ENCODE results near the gene TMEM109.

TMEM109 gene

DNA sequence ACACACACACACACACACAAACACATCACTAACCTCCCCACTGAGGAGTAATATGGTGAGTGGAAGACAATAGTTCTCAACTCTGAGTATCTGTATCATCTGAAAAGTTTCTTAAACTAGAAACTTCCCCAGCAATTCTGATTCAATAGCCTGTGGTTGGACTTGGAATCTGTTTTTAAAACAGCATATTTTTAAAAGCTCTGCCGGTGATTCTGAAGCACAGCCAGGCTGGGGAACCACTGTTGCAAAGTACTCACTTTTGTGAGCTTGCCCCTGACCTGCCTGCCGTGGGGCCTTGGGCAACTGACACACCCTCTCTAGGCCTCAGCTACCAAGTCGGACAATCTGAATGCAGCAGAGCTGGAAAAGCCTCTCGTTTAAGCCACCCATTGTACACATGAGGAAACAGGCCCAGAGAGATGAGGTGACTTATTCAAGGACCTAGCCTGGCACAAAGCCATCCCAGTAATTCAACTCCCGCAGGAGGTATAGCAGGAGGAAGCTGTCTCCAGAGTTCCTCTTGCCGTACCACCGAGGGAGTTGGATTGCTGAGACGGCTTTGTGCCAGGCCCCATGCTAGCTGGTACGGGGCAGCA is 29.1 kb downstream of the TMEM109 start:
- DNase-seq (ENCODE audit: low read depth), result no peak

DNA sequence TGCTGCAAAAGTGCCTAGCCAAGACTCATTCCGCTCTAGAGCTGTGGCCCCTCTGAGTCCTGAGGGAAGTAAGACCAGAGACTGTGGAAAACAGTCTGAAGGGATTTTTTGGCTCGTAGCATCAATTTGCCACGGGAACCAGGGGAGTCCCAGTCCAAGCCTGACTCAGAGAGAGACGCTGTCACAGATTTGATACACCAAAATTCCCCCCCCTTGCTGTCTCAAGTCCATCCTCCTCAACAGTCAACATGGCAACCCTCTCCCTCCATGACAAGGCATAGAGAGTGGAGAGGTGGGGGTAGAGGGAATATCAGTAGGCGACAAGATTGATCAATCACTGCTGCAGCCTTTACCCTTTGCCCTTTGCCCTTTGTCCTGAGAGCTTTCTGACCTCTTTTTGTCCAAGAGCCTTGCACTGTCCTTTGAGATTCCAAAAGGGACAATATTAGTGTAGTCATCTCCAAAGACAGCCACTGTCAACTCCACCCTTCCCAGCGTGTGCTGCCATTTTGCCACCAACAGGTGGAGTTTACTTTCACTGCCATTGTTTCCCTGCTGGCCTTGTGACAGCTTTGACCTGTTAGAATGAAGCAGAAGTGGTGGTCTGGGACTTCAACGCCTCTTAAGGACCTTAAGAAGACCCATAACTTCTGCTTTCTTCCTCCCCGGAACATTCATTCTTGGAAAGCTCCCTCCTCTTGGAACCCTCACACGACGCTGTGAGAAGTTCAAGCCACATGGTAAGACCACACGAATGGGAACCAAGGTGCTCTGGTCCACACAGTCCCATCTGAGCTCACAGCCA is 30.7 kb downstream of the TMEM109 start:
- no peak for DNase-seq (ENCODE audit: low read depth)

DNA sequence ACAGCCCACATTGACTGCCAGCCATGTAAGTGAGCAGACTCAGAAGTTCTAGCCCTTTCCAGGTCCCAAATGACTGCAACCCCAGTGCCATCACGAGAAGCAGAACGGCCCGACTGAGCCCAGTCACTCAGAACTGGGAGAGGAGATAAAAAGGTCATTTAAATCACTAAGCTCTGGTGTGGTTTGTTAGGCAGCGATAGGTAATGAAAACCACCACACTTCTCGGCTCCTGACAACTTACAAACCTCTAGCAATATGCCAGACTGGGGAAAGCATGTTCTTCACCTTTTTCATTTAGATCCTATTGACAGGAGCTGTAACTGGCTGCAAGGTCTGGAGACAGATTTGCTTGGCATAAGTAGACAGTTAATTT is 31.3 kb downstream of the TMEM109 start:
- DNase-seq (ENCODE audit: low read depth), result no peak

DNA sequence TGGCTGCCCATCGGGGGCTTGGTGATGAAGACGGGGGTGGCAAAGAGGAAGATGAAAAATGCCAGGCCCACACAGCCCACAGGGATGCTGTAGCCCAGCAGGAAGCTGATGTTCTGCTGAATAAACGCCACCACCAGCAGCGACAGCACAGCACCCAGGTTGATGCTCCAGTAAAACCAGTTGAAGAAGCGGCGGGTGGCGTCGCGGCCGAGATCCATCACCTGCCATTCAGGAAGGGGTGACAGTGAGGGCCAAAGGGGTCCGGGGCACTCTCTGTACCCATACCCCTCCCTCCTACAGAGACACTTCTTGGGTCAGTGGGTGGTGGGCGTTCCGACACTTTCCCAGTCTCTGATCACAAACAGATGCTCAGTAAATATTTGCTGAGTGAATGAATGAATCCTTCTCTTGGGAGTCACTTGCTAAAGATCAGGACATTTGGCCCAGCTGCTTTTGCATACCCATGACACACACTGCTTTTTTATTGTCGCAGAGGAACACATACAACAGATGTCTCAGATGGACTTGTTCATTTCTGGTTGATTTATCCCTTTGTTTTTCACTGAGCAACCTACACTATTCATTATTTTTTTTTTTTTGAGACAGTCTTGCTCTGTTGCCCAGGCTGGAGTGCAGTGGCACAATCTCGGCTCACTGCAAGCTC is 32.8 kb downstream of the TMEM109 start:
- DNase-seq (ENCODE audit: low read depth), result no peak

DNA sequence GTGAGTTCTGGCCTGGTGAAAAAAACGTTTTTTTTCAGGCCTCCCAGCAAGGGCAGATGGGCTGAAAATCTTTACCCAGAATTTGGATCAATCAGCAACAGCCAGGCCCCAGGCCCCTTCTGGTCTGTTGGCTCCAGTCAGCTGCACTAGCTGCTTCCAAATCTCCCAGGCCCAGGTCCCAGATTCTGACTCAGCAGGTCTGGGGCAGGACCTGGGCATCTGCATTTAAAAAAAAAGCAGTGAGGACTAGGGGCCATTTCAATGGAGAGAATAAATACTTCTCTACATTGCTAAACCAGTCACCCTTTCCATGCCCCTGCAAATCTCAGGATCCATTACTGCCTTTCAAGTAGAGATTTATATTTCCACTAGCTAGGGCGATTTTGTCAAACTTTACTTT is 33.7 kb downstream of the TMEM109 start:
- no peak for DNase-seq (ENCODE audit: low read depth)

DNA sequence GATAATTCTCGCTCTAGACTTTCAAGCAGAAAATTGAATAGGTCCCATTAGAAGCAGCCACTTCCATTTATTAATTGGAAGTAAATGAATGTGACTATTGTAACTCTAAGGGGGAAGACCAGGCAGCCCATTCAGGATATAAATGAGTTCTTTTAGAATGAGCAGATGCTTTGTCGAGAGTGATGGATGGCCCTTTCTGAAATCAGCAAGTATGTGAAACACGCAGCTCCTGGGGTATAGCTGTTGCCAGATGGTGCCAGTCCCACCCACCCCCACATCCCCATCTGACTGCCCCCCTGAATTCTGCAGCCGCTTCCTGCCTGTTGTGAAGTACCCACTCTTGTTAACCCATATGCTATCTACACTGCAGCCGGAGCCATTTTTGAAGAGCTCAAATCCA is 34.3 kb downstream of the TMEM109 start:
- no peak for DNase-seq (ENCODE audit: low read depth)

DNA sequence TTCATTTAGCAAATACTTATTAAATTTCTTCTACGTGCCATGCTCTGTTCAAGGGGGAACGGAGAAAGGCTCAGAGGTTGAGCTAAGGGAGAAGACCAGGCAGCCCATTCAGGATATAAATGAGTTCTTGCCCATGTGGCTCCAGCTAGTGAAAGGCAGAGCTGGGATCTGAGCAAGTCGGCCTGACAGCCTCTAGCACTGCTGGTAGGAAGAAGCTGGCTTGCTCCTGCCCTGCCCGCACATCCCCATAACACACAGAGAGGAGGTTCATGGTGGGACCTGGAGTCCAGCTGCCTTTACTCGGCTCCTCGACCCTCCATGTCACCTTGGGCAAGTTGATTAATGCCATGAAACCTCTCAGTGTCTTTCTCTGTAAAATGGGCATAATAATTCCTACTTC is 36.1 kb downstream of the TMEM109 start:
- DNase-seq (ENCODE audit: low read depth), result no peak

DNA sequence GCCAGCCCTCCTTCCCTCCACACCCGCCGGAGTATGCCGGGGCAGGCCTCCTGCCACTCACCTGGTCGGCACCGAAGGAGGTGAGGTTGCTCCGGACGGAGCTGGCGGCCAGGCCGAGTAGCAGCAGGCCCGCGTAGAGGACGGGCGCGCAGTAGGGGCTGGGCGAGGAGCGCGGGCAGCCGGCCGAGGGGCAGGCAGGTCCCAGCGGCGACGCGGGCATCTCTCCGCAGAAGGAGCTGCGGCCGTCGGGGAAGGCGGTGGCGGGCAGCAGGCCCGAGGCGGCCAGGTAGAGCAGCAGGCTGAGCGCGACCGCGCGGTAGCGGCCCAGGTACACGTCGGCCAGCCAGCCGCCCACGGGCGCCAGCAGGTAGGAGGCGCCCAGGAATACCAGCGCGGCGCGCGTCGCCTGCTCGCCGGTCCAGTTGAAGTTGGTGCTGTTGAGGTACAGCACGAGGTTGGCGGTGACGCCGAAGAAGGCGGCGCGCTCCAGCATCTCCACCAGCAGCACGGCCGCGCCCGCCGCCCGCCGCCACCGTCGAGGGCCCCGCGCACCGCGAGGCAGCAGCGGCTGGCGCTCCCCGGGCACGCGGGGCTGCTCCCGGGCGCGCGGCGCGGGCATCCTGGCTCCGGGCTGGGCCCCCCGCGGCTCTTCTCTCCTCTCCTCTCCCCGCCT is 37.1 kb downstream of the TMEM109 start:
- no peak for DNase-seq (ENCODE audit: low read depth)

DNA sequence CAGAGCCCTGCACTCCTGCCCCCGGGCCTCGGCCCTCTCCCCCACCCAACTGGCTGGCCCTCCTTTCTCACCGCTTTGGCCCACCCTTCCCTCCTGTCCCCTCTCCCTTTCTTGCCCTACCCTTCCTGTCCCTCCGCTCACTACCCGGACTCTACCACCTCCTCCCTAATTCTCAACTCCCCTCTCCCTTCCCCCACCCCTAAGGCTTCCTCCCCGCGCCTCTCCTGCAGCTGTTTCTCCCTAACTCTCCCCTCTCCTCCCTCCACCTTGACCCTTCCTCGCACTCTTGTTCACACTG is 37.6 kb downstream of the TMEM109 start:
- no peak for DNase-seq (ENCODE audit: low read depth)

DNA sequence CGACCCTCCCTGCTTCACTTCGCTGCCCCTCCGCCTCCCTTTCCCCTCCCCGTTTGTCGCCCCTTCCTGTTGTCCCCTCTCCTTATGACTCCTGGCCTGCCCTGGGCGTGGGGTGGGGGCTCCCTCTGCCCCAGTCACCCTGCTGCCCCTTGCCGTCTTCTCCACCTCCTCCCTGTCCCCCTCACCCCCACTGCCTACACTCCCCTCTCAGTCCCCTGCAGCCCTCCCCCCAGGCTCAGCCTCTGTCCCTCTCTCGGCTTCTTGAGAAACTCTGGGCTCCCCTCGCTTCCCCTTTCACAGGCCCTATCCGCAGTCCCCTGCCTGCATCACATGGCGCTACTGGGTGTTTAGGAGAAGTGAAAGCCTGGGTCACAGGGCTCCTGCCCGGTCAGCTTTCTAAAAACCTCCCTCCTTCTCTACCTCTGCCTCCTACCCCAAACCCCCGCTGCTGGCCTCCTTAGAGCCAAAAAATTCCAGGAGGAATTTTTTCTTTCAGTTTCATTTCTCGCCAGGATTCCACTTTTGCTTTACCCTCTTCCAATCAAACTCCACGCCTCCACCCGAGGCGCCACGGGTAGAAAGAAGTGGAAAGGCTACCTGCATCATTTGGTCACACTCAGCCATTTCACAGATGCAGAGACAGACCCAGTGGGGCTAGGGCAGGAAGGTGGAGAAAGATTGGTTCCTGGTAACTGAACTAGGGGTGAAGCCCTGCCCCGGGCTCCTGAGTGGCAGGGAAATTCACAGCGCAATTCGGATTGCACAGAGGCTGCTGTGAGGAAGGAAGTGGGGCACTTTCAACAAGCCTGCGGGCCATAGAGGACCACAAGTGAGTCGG is 38.2 kb downstream of the TMEM109 start, which contains the start of gene SLC15A3:
SLC15A3 (minus strand) TSS at position 273 of the 838 bp plus-strand sequence. CDS start 625 bp downstream, outside the sequence.
- no peak for DNase-seq (ENCODE audit: low read depth)

DNA sequence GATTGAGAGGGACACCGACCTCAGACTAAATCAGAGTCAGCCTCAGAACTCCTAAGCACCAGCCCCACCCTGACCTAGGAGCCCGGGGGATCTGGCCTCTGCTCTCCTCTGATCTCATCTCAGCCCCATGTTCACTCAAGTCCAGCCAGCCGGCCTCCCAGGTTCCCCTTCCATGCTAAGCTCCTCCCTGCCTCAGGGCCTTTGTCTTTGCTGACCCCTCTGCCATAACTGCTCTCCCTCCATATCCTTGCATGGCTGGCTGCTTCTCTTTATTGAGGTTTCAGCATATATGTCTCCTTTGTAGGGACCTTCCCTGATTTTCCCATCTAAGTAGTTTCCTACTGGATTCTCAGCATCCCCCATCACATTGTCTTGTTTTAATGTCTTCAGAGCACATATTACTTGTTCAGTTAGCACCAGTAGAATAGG is 38.8 kb downstream of the TMEM109 start:
- no peak for DNase-seq (ENCODE audit: low read depth)

DNA sequence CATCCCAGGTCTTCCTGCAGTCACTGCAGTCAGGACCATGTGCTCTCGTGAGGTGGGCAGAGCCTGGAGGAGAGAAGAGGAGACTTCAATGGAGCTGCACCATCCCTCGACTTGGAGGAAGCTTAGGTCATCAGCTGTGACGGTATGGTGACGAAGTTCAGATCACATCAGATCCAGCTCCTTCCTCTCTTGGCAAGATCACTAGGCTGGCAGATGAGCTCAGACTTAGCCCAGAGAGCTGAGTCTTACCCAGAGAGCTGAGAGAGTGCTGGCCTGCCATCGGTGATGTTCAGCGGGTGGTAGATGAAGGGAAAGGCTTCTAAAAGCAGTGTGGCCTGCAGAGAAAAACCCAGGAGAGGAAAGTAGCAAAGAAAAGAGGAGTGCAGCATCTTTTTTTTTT is 39.8 kb downstream of the TMEM109 start:
- no peak for DNase-seq (ENCODE audit: low read depth)

DNA sequence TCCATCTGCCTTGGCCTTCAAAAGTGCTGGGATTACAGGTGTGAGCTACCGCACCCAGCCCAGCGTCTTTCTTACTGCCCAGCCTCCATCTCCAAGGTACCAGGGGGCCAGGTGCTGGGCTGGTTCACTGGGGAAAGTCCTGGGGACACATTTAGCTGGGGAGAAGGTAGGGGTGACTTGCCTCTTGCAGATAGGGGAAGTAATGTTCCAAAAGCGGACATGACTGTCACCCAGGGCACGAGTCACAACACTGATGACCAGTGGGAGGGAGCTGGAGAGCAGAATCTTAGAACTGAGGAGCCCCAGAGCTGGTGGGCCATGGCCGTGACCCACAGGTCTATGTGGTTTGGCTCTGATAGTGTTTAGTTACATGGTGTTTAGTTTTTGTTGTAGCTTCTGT is 40.5 kb downstream of the TMEM109 start:
- DNase-seq (ENCODE audit: low read depth), result no peak

DNA sequence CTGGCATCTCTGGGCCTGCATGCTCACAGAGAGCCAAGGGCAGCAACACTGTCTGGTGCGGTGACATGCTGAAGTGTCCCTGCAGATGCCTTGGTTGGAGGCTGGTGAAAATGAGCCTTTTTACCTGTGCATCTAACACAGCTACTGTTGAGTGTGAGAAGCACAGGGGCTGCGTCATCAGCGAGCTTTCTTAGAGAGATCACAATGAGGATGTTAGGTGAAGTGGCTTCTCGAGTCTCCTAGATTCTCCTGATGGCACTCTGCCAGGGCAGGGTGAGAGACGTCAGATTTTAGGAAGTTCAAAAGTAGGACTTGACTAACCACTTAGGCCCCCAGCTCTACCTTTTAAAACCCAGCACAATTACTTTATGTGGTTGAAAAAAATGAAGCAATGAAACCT is 41.6 kb downstream of the TMEM109 start:
- no peak for DNase-seq (ENCODE audit: low read depth)

DNA sequence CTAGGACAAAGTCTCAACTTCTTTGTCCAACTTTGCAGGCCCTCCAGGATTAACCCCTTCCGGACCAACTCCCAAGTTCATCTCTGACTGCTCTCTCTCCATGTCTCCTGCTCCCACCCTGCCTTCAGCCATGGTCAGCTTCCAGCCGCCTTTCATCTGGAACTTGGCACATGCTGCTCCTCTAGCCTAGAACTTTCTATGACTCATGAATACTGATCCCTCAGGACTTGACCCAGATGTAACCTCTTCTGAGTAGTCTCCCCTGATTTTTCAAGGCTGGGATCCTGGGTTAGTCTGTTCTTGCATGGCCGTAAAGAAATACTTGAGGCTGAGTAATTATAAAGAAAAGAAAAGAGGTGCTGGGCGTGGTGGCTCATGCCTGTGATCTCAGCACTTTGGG is 43.2 kb downstream of the TMEM109 start:
- no peak for DNase-seq (ENCODE audit: low read depth)

DNA sequence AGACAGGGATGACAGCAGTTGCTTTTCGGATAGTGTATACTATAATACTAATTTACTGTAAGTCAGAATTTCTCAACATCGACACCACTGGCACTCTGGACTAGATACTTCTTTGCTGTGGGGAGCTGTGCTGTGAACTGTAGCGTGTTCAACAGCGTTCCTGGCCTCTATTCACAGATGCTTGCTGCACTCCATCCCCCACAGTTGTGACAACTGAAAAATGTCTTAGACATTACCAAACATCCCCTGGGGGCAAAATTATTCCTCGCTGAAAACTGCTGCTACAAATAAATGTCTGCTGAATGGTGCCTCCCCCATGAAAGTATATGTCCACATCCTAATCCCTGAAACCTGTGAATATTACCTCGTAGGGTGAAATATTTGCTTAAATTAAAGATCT is 45.5 kb downstream of the TMEM109 start:
- DNase-seq (ENCODE audit: low read depth), result no peak

DNA sequence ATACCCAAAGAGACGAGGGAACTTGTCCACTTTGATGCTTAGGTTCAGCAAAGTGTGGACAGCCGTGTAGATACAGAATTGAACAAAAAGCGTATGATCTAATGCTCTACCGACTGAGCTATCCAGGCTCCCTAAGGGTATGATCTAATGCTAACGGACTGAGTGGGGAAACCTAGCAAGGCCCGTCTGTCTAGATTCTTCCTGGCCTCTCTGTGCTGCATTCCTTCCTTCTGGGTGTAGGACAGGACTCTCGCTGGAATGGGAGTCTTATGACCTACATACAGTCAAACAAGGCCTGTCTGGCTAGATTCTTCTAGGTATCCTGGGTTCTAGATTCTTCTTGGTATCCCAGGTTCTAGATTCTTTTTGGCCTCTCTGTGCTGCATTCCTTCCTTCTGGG is 46.4 kb downstream of the TMEM109 start:
- no peak for DNase-seq (ENCODE audit: low read depth)

DNA sequence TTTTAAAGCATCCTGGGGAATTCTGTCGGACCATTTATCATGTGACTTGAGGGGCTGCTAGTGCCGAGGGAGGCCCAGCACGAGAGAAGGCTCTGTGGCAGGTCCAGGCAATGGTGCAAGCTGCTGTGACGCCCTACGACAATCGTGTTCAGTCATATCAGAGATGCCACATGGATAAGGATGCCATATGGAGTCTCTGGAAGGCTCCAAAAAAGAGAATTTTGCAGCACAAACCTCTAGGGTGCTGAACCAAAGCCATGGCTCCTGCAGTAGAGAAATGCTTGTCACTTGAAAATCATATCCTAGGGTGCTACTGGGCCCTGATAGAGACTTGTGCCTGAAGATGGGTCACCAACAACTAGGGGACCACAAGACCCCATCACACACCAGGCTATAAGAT is 50.8 kb downstream of the TMEM109 start:
- DNase-seq (ENCODE audit: low read depth), result no peak

DNA sequence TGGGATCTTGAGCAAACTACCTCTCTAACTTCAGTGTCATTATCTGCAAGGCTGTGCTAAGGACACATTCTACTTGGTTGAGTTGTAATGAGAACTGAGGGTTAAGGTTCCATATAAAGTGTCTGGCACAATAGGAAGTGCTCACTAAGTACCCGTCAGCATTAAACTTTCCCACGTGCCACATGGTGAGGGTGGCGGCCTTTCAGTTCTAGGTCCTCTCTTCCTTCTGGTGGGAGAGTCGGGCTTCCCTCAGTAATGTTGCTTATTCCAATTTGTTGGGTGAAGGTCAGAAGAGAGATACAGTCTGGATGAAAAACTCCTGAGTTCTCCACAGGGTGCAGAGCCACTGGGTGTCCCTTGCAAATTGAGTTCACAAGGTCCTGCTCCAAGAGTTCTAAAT is 52.9 kb downstream of the TMEM109 start:
- DNase-seq (ENCODE audit: low read depth), result no peak

DNA sequence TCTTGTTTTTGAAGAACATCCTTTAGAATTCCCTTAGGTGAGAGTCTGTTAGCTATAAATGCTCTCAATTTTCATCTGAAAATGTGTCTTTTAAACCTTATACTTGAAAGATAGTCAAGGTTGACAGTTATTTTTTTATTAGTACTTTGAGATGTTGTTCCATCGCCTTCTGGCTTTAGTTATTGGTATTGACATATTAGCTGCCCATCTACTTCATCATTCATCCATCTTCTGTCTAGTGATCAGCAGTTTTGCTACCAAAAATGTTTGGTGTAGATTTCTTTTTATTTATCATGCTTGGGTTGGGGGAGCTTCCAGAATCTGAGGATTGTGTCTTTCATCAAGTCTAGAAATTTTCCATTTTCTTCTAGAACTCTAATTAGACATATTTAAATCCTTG is 54.3 kb downstream of the TMEM109 start:
- no peak for DNase-seq (ENCODE audit: low read depth)

DNA sequence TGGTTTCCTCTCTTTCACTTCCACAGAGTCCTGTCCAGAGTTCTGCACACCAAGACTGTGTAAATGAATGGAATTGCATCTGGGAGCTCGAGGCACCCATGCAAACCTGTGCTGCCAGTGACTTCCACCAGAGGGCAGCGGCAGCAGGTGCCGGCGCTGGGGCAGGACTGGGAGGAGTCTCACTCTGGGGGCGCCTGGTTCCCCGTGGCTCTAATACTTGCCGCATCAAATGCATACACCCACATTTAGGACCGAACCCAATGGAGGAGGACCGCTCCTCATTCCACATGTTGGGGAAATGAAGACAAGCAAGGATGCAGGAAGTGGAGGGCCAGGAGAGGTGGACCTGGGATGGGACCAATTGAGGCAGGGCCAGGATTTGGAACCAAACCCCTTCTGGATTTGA is 56.4 kb downstream of the TMEM109 start:
- DNase-seq (ENCODE audit: low read depth), result peak; percentile 70

DNA sequence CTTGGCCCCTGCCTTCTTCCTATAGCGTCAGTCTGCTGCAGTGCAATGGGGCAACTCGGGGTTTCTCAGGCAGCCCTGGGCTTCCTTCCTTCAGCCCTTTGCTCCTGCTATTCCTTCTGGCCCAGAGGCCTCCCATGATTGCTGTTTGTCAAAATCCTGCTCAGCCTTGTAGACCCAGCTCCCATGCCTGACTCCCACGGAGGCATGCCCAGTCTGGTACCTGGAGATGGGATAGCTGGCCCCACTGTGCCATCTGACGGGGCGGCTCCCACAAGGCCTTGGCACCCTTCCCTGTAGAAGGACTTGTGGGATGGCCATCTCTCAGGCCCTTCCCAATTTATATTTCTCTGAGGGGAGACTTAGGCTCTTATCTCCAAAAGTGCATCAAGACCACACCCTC is 56.9 kb downstream of the TMEM109 start:
- no peak for DNase-seq (ENCODE audit: low read depth)

Measured in stimulated activated CD8-positive, alpha-beta memory T cell treated with anti-CD3 and anti-CD28 coated beads, Interleukin-15, amount 100 ng/mL, for 1 hour (primary cell).